H1 (cell line): Measurements from ENCODE around the gene MBD3L2B. TPM values are rescaled to one million over a fixed set of nuclear protein-coding genes. Genes with fewer than 3 reads are reported as not detected.

Experiments used
- CTCF ChIA-PET: fragments of 300-600 bp; sonication (Branson Sonifier 250); formaldehyde crosslinking; loops from one replicate; lab custom pipeline; 2021; ENCODE audit not compliant: partially characterized antibody; lab: Charles Lee
- POLR2A ChIA-PET: fragments of 300-600 bp; sonication (Branson Sonifier 250); formaldehyde crosslinking; loops from one replicate; lab custom pipeline; 2021; ENCODE audit warnings: inconsistent platforms; ENCODE audit not compliant: partially characterized antibody; lab: Charles Lee
- DNase-seq, 2 experiments: peaks; one replicate each; pipeline versions ENCODE4 v3.0.0 to v3.0.0-alpha.2; 2010 to 2022; ENCODE audit warnings: low spot score in 2 of 2, low read depth in 1 of 2, mixed read lengths in 1 of 2
- FAIRE-seq: peaks from 2 replicates; lab custom pipeline; 2011; peaks lifted over from hg19 to GRCh38; lab: Jason Lieb, UNC
- H2AFZ ChIP-seq: 2 replicates; pipeline ENCODE4 v1.8.1; 2012; ENCODE audit warnings: low read length, inconsistent platforms
- H2AK5ac ChIP-seq: 2 replicates; pipeline ENCODE4 v1.6.1; 2013; ENCODE audit warnings: low read depth, low read length
- H2BK120ac ChIP-seq: replicated peaks from 2 replicates; pipeline ENCODE3; 2013; ENCODE audit warnings: low read depth, low read length, inconsistent platforms
- H2BK12ac ChIP-seq: 2 replicates; pipeline ENCODE4 v1.6.1; 2013; ENCODE audit warnings: low read depth, low read length
- H2BK15ac ChIP-seq: 2 replicates; pipeline ENCODE4 v1.6.1; 2013; ENCODE audit warnings: low read length
- H2BK20ac ChIP-seq: 2 replicates; pipeline ENCODE4 v1.6.1; 2013; ENCODE audit warnings: low read length
- H2BK5ac ChIP-seq: 2 replicates; pipeline ENCODE4 v1.6.1; 2013; ENCODE audit warnings: low read depth, low read length
- H3K14ac ChIP-seq: 2 replicates; pipeline ENCODE4 v1.6.1; 2013; ENCODE audit warnings: inconsistent platforms; ENCODE audit not compliant: insufficient read length
- H3K18ac ChIP-seq: 2 replicates; pipeline ENCODE4 v1.6.1; 2013; ENCODE audit warnings: low read length; ENCODE audit errors: extremely low read depth
- H3K23ac ChIP-seq: 2 replicates; pipeline ENCODE4 v1.6.1; 2013; ENCODE audit warnings: inconsistent platforms; ENCODE audit not compliant: insufficient read length
- H3K23me2 ChIP-seq: 2 replicates; pipeline ENCODE4 v1.6.1; 2013; ENCODE audit warnings: low read depth, low read length
- H3K27ac ChIP-seq: 2 replicates; pipeline ENCODE4 v1.6.1; 2011; ENCODE audit warnings: low read depth, low read length, inconsistent platforms
- H3K27me3 ChIP-seq, 4 experiments: replicated peaks in 1 of 4; 1 replicate in 1 of 4; 2 replicates in 3 of 4; pipeline versions ENCODE4 v1.6.1 to v1.8.1; 2011 to 2013; ENCODE audit warnings: low read length in 3 of 4, mild to moderate bottlenecking in 3 of 4, inconsistent platforms in 2 of 4, mixed read lengths in 2 of 4, moderate library complexity in 1 of 4; ENCODE audit not compliant: control insufficient read depth in 3 of 4, insufficient read depth in 3 of 4; ENCODE audit errors: extremely low read depth in 1 of 4
- H3K36me3 ChIP-seq, 4 experiments: 2 replicates each; pipeline versions ENCODE4 v1.6.1 to v1.8.1; 2011 to 2013; ENCODE audit warnings: mild to moderate bottlenecking in 4 of 4, low read length in 3 of 4, moderate library complexity in 2 of 4, control low read depth in 1 of 4, inconsistent platforms in 1 of 4; ENCODE audit not compliant: insufficient read depth in 4 of 4, control insufficient read depth in 2 of 4
- H3K4ac ChIP-seq: replicated peaks from 2 replicates; pipeline ENCODE3; 2013; ENCODE audit warnings: low read length, low read depth, mixed read lengths, inconsistent platforms; ENCODE audit not compliant: insufficient read length
- H3K4me1 ChIP-seq, 4 experiments: replicated peaks in 1 of 4; 1 replicate in 1 of 4; 2 replicates in 3 of 4; pipeline versions ENCODE4 v1.6.1 to v1.8.1; 2011 to 2013; ENCODE audit warnings: low read length in 3 of 4, inconsistent platforms in 2 of 4, mixed read lengths in 1 of 4; ENCODE audit not compliant: insufficient read depth in 4 of 4, control insufficient read depth in 3 of 4
- H3K4me2 ChIP-seq, 2 experiments: 2 replicates each; pipeline versions ENCODE4 v1.6.1 to v1.8.1; 2011 to 2013; ENCODE audit warnings: low read depth in 2 of 2, low read length in 2 of 2, control low read depth in 1 of 2, inconsistent platforms in 1 of 2, mild to moderate bottlenecking in 1 of 2; ENCODE audit not compliant: insufficient read depth in 1 of 2
- H3K4me3 ChIP-seq, 4 experiments: fragments of 200-600, 300-600 bp in 1 of 4; sonication (generic), shearing (Covaris generic), sonication (Bioruptor Twin) in 1 of 4; 2 replicates each; pipeline versions ENCODE4 v1.5.1 to v1.8.1; 2011 to 2016; ENCODE audit warnings: low read length in 4 of 4, low read depth in 3 of 4, control low read depth in 2 of 4, inconsistent platforms in 2 of 4, mild to moderate bottlenecking in 2 of 4, mixed read lengths in 1 of 4, moderate library complexity in 1 of 4; ENCODE audit not compliant: insufficient read depth in 2 of 4; ENCODE audit errors: extremely low read depth in 1 of 4
- H3K56ac ChIP-seq: replicated peaks from 2 replicates; pipeline ENCODE3; 2013; ENCODE audit warnings: low read depth, mild to moderate bottlenecking, mixed read lengths, low read length, inconsistent platforms; ENCODE audit not compliant: insufficient read length
- H3K79me1 ChIP-seq: 2 replicates; pipeline ENCODE4 v1.6.1; 2013; ENCODE audit warnings: low read depth, low read length, control low read depth
- H3K79me2 ChIP-seq, 2 experiments: 2 replicates each; pipeline versions ENCODE4 v1.6.1 to v1.8.1; 2012 to 2013; ENCODE audit warnings: low read length in 2 of 2, mild to moderate bottlenecking in 2 of 2, inconsistent platforms in 1 of 2; ENCODE audit not compliant: insufficient read depth in 2 of 2, control insufficient read depth in 1 of 2
- H3K9ac ChIP-seq, 4 experiments: replicated peaks in 1 of 4; 1 replicate in 1 of 4; 2 replicates in 3 of 4; pipeline versions ENCODE4 v1.6.1 to v1.8.1; 2011 to 2013; ENCODE audit warnings: low read depth in 3 of 4, low read length in 3 of 4, control low read depth in 2 of 4, mild to moderate bottlenecking in 2 of 4, moderate library complexity in 2 of 4, inconsistent platforms in 1 of 4; ENCODE audit errors: extremely low read depth in 1 of 4
- H3K9me3 ChIP-seq, 2 experiments: 2 replicates each; pipeline versions ENCODE4 v1.6.1 to v1.8.1; 2012 to 2013; ENCODE audit warnings: mild to moderate bottlenecking in 2 of 2, moderate library complexity in 2 of 2, control low read depth in 1 of 2, inconsistent platforms in 1 of 2, low read depth in 1 of 2, low read length in 1 of 2, mixed read lengths in 1 of 2; ENCODE audit not compliant: insufficient read depth in 2 of 2
- H4K20me1 ChIP-seq, 2 experiments: replicated peaks in 1 of 2; 2 replicates each; pipeline versions ENCODE3 to v1.8.1; 2011 to 2013; ENCODE audit warnings: inconsistent platforms in 2 of 2, low read length in 2 of 2, mild to moderate bottlenecking in 1 of 2; ENCODE audit not compliant: insufficient read depth in 2 of 2, control insufficient read depth in 1 of 2
- H4K5ac ChIP-seq: 2 replicates; pipeline ENCODE4 v1.6.1; 2013; ENCODE audit warnings: low read length, low read depth, mixed read lengths, inconsistent platforms; ENCODE audit not compliant: insufficient read length
- H4K8ac ChIP-seq: 2 replicates; pipeline ENCODE4 v1.8.0; 2013; ENCODE audit warnings: mild to moderate bottlenecking, moderate library complexity, low read length, inconsistent platforms; ENCODE audit not compliant: insufficient read depth; ENCODE audit errors: extremely low read depth
- H4K91ac ChIP-seq: replicated peaks from 2 replicates; pipeline ENCODE3; 2013; ENCODE audit warnings: low read length, mixed read lengths, inconsistent platforms; ENCODE audit not compliant: insufficient read length
- CEBPB ChIP-seq: IDR thresholded peaks from 2 replicates; pipeline ENCODE4 v1.6.1; 2012; ENCODE audit warnings: low read depth, low read length
- CHD1 ChIP-seq: IDR thresholded peaks from 2 replicates; pipeline ENCODE4 v1.6.1; 2012; ENCODE audit warnings: low read depth, low read length, improper control_type of control experiment
- EP300 ChIP-seq, 2 experiments: IDR thresholded peaks; 1 replicate in 1 of 2; 2 replicates in 1 of 2; pipeline ENCODE4 v1.6.1; 2011 to 2012; ENCODE audit warnings: low read depth in 2 of 2, low read length in 2 of 2, mild to moderate bottlenecking in 2 of 2, borderline replicate concordance in 1 of 2, inconsistent platforms in 1 of 2, moderate library complexity in 1 of 2
- KDM5A ChIP-seq: fragments of 200-600 bp; IDR thresholded peaks from 2 replicates; pipeline ENCODE4 v1.7.1; 2012; ENCODE audit warnings: mild to moderate bottlenecking, low read length, inconsistent platforms, mixed read lengths
- POU5F1 ChIP-seq: IDR thresholded peaks from 2 replicates; pipeline ENCODE4 v1.6.1; 2011; ENCODE audit warnings: low read depth, mild to moderate bottlenecking, low read length, moderate library complexity
- RBBP5 ChIP-seq: IDR thresholded peaks from 2 replicates; pipeline ENCODE4 v1.7.1; 2012; ENCODE audit warnings: low read depth, mild to moderate bottlenecking, inconsistent platforms, low read length, moderate library complexity, borderline replicate concordance
- SAP30 ChIP-seq: fragments of 300-600 bp; sonication (generic); IDR thresholded peaks from 2 replicates; pipeline ENCODE4 v1.7.1; 2012; ENCODE audit warnings: low read length, moderate library complexity, mild to moderate bottlenecking, inconsistent platforms; ENCODE audit not compliant: insufficient read depth, insufficient replicate concordance
- TAF1 ChIP-seq: IDR thresholded peaks from 2 replicates; pipeline ENCODE4 v1.6.1; 2011; ENCODE audit warnings: mild to moderate bottlenecking, low read depth, low read length
- TAF7 ChIP-seq: optimal IDR thresholded peaks from 2 replicates; pipeline ENCODE3; 2011; ENCODE audit warnings: low read depth, mild to moderate bottlenecking, inconsistent platforms, low read length, moderate library complexity, borderline replicate concordance
- TCF12 ChIP-seq: IDR thresholded peaks from 2 replicates; pipeline ENCODE4 v1.6.1; 2011; ENCODE audit warnings: low read depth, mild to moderate bottlenecking, low read length
- ZNF274 ChIP-seq: IDR thresholded peaks from 2 replicates; pipeline ENCODE4 v1.7.0; 2012; ENCODE audit warnings: low read length, borderline replicate concordance; ENCODE audit errors: extremely low read depth
- WGBS, 2 experiments: shearing (Covaris generic) in 1 of 2; methylation state at CpG; one replicate each; pipeline versions ENCODE4 v1.1.6 to v1.1.7; 2013 to 2015; ENCODE audit warnings: low lambda C conversion rate in 2 of 2, mixed read lengths in 2 of 2, inconsistent platforms in 1 of 2, low coverage in 1 of 2, missing lambda C conversion rate in 1 of 2; ENCODE audit not compliant: insufficient replicate concordance in 2 of 2, insufficient coverage in 1 of 2, insufficient read length in 1 of 2; ENCODE audit errors: extremely low coverage in 1 of 2, missing lambda C conversion rate in 1 of 2; 5-methylcytosine and 5-hydroxymethylcytosine counted together
- polyA plus RNA-seq, 7 experiments: library from polyadenylated mRNA; depleted of rRNA in 3 of 7; stranded (reverse) in 5 of 7; unstranded in 2 of 7; fragments of >200 nt in 5 of 7; fragments of 200-250 nt in 2 of 7; gene quantifications; 1 replicate in 5 of 7; 2 replicates in 1 of 7; 4 replicates in 1 of 7; pipeline versions ENCODE4 v1.2.1 to v1.2.3, GENCODE V29; 2011 to 2013; ENCODE audit warnings: missing spikeins in 2 of 7, mixed read lengths in 2 of 7
- total RNA-seq: library from RNA; stranded (reverse); fragmentation: NEBNext Ultra II Directional; extraction: Animal tissue kit (Norgen Biotek cat#: 25700); gene quantifications from 2 replicates; pipeline ENCODE4 v1.2.1, GENCODE V29; 2021

Gene MBD3L2B
- total and polyA plus RNA-seq, 2 of the 8 experiments (the other 6 are each of a cell fraction or from before 2014, with no cell fraction given) = not detected

- Histone ChIP-seq H3K9ac (peak within 1 kb of the TSS; percentile 56 to 79 (median 58)), H2BK20ac (no peak within 1 kb of the TSS), H4K20me1 (no peaks in the 10 kb centered on the region), H4K5ac (peak within 1 kb of the TSS; percentile 93), H2BK12ac (no peak within 1 kb of the TSS), H3K23me2 (peaks cover 2% of the 10 kb centered on the region; the same call in 1 of the 2 replicates), H2AFZ (peak within 1 kb of the TSS; percentile 88), H3K23ac (no peak within 1 kb of the TSS), H2BK120ac (no peak within 1 kb of the TSS), H2AK5ac (no peak within 1 kb of the TSS), H3K4me3 (peak within 1 kb of the TSS; percentile 85 to 95 (median 90)), H4K91ac (no peak within 1 kb of the TSS), H3K79me2 (peaks cover 0 to 8% of the 10 kb centered on the region in 2 experiments; a peak in 2 of 4 replicates), H3K4me2 (peak within 1 kb of the TSS; percentile 66 to 79), H2BK15ac (no peak within 1 kb of the TSS), H3K14ac (no peak within 1 kb of the TSS), H3K27ac (peak within 1 kb of the TSS; percentile 45; the same call in 1 of the 2 replicates), H3K56ac (no peak within 1 kb of the TSS), H3K18ac (no peak within 1 kb of the TSS; the same call in 1 of the 2 replicates), H3K9me3 (peaks cover 6 to 10% of the 10 kb centered on the region in 2 experiments; a peak in 2 of 4 replicates), H3K36me3 (peaks cover 5 to 19% (median 10%) of the 10 kb centered on the region in 4 experiments; a peak in 7 of 8 replicates), H3K79me1 (no peaks in the 10 kb centered on the region), H3K4me1 (no peaks in the 10 kb centered on the region), H3K27me3 (no peaks in the 10 kb centered on the region), H3K4ac (no peak within 1 kb of the TSS), H4K8ac (peak within 1 kb of the TSS; percentile 93; the same call in 1 of the 2 replicates), H2BK5ac (no peak within 1 kb of the TSS)
- ChIA-PET POLR2A (interaction anchor here (0.9 to 1.8 kb wide), 6 partner anchors 10 to 317 kb away, joined by 3 to 8 read pairs (median 3); no protein-coding TSS in a partner anchor), CTCF (interaction anchor here (0.5 to 1.1 kb wide), 2 partner anchors 311 to 1453 kb away, joined by 3 to 4 read pairs; no protein-coding TSS in a partner anchor)
- peak; percentile 87 to 97 for DNase-seq
- FAIRE-seq = no peak
- 2% methylated on average over 51 of the region's 56 CpGs; no CpG with 5 or more reads in 1 of the 2 experiments for whole genome bisulfite sequencing, 2 experiments
- TF ChIP-seq CHD1 (no peak), CEBPB (no peak), POU5F1 (no peak), TAF1 (peak; percentile 75; the same call in 1 of the 2 replicates), SAP30 (peak; percentile 0), EP300 (IDR thresholded peaks at IDR 0.05; ENCODE audit: borderline replicate concordance in 1 of 2, low read depth in 2 of 2, low read length in 2 of 2) (no peak), KDM5A (0 out of 2 replicates have a peak, but pooled peaks have one; percentile 51), TAF7 (no peak), RBBP5 (no peak), TCF12 (no peak), ZNF274 (no peak)
These were observed 48.0 kb upstream of the MBD3L2B start, which contains the start of gene ZNF557 for GRCh38 chr19:7069042-7069903. ZNF557 (plus strand) TSS chr19:7069703; CDS start chr19:7075075, 5,372 bp downstream.
